PFSK-1 (cell line): ENCODE measurements around the gene KRI1.

Source experiments
- FOXP2 ChIP-seq: optimal IDR thresholded peaks from 2 replicates; pipeline ENCODE3; 2011; ENCODE audit warnings: borderline replicate concordance, control low read depth, inconsistent platforms; ENCODE audit not compliant: insufficient read depth; ENCODE audit errors: extremely low read length, extremely low read depth
- POLR2AphosphoS5 ChIP-seq: IDR thresholded peaks from 2 replicates; pipeline ENCODE4 v1.6.1; 2012; ENCODE audit warnings: low read depth, mild to moderate bottlenecking, control low read depth, low read length, moderate library complexity
- SIN3A ChIP-seq: IDR thresholded peaks from 2 replicates; pipeline ENCODE4 v1.6.1; 2012; ENCODE audit warnings: mild to moderate bottlenecking, low read length, moderate library complexity, borderline replicate concordance; ENCODE audit not compliant: insufficient read depth
- TAF1 ChIP-seq: IDR thresholded peaks from 2 replicates; pipeline ENCODE4 v1.6.1; 2012; ENCODE audit warnings: low read length, control low read depth, borderline replicate concordance; ENCODE audit not compliant: insufficient read depth
- TF ChIP-seq, protein P1 (sequence below), 2 experiments: IDR thresholded peaks; 2 replicates each; pipeline versions ENCODE4 v1.6.1 to v1.8.0; 2011 to 2012; ENCODE audit warnings: low read depth in 2 of 2, low read length in 2 of 2, control low read depth in 1 of 2, inconsistent platforms in 1 of 2, mild to moderate bottlenecking in 1 of 2, moderate library complexity in 1 of 2; ENCODE audit not compliant: insufficient read depth in 1 of 2

Gene KRI1

DNA sequence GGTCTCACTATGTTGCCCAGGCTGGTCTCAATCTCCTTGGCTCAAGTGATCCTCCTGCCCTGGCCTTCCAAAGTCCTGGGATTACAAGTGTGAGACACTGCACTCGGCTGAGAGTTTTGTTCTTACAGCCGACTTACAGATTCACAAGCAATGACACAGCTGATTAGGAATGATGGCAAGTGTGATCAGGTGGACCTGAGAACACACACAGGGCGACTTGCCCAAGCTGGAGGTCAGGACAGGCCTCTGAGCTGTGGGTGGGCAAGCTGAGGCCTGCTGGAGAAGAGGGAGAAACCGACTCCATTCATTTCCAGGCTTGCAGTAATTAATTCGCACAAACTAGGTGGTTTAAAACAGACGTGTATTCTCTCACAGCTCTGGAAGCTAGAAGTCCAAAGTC lies 30.2 kb downstream of the KRI1 start:
- no peak for TF ChIP-seq FOXP2
- TF ChIP-seq, protein P1, sequence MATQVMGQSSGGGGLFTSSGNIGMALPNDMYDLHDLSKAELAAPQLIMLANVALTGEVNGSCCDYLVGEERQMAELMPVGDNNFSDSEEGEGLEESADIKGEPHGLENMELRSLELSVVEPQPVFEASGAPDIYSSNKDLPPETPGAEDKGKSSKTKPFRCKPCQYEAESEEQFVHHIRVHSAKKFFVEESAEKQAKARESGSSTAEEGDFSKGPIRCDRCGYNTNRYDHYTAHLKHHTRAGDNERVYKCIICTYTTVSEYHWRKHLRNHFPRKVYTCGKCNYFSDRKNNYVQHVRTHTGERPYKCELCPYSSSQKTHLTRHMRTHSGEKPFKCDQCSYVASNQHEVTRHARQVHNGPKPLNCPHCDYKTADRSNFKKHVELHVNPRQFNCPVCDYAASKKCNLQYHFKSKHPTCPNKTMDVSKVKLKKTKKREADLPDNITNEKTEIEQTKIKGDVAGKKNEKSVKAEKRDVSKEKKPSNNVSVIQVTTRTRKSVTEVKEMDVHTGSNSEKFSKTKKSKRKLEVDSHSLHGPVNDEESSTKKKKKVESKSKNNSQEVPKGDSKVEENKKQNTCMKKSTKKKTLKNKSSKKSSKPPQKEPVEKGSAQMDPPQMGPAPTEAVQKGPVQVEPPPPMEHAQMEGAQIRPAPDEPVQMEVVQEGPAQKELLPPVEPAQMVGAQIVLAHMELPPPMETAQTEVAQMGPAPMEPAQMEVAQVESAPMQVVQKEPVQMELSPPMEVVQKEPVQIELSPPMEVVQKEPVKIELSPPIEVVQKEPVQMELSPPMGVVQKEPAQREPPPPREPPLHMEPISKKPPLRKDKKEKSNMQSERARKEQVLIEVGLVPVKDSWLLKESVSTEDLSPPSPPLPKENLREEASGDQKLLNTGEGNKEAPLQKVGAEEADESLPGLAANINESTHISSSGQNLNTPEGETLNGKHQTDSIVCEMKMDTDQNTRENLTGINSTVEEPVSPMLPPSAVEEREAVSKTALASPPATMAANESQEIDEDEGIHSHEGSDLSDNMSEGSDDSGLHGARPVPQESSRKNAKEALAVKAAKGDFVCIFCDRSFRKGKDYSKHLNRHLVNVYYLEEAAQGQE (IDR thresholded peaks at IDR 0.05; ENCODE audit: insufficient read depth in 1 of 2, low read depth in 2 of 2, low read length in 2 of 2): no peak
- TF ChIP-seq TAF1: no peak
- TF ChIP-seq POLR2AphosphoS5: no peak
- no peak for TF ChIP-seq SIN3A

DNA sequence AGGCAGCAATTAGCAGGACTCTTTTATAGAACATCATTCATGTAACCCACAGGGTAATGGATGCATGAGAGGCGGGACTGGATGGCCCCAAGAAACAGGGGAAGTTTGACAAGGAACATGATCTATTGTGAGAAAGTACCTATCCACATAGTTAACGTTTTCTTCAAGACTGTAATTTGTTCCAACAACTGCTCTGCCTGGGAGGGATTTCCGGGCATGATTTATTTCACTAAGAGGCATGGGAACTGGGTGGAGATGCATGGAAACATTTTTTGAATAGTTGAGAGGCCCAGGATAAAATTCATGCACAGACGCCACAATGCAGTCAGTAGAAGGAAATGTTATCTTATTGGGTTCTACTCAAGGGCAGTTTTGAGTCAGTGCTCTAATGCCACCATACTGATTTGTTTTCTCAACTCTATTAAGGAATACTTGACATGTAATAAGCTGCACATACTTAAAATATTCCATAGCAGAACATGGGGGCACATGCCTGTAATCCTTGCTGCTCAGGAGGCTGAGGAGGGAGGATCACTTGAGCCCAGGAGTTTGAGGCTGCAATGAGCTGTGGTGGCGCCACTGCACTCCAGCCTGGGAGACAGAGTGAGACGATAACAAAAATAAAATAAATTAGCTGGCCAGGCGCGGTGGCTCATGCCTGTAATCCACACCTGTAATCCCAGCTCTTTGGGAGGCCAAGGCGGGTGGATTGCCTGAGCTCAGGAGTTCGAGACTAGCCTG lies 32.0 kb downstream of the KRI1 start:
- no peak for TF ChIP-seq SIN3A

DNA sequence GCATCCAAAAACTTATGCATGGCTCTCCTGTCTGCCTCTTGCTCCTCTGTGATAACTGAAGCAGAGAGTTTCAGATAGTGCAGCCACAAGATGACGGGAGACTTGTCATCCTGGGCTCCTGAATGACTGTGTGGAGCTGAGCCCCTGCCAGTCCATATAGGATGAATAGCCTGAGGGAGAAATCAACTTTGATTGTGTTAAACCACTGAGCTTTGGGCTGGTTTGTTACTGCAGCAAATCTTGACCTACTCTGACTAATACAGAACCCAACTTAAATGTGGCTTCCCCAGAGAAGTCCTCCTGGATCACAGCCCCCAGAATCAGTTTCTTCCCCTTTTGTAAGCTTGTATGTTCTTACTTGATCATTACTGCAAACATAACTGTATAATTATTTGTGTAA lies 33.4 kb downstream of the KRI1 start:
- TF ChIP-seq SIN3A (no peak), POLR2AphosphoS5 (no peak), FOXP2 (no peak), TAF1 (no peak)
- TF ChIP-seq, protein P1 (IDR thresholded peaks at IDR 0.05; ENCODE audit: insufficient read depth in 1 of 2, low read depth in 2 of 2, low read length in 2 of 2): no peak

DNA sequence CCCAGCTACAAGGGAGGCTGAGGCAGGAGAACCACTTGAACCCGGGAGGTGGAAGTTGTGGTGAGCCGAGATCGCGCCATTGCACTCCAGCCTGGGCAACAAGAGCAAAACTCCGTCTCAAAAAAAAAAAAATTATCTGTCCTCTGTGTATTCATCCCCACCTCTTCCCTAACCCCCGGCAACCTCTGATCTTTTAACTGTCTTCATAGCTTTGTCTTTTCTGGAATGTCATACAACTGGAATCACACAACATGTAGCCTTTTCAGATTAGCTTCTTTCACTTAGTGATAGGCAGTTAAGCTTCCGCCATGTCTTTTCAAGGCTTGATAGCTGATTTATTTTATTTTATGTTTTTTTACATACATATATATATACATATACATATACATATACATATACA lies 40.2 kb downstream of the KRI1 start:
- TF ChIP-seq POLR2AphosphoS5: no peak
- TF ChIP-seq SIN3A: no peak
- TF ChIP-seq, protein P1 (IDR thresholded peaks at IDR 0.05; ENCODE audit: insufficient read depth in 1 of 2, low read depth in 2 of 2, low read length in 2 of 2): no peak
- no peak for TF ChIP-seq TAF1
- no peak for TF ChIP-seq FOXP2

DNA sequence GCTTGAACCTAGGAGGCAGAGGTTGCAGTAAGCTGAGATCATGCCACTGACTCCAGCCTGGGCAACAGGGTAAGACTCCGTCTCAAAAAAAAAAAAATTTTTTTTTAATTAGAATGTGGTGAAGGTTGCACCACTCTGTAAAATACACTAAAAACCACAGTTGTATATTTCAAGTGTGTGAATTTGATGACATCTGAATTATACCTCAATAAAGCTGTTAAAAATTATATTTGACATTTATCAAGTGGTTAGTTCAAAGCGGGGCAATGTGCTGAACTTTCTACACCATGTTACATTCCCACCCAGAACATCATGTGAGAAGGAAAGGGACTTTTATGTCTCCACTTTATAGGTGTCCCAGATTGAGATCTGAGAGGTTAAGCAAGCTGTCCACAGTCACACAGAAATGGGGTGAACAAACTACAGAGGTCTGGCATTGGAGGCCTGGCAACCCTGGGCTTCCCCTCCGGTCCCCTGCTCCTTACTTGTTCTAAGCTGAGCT lies 42.6 kb downstream of the KRI1 start:
- TF ChIP-seq SIN3A (no peak), TAF1 (no peak), POLR2AphosphoS5 (no peak), FOXP2 (no peak)
- TF ChIP-seq, protein P1 (IDR thresholded peaks at IDR 0.05; ENCODE audit: insufficient read depth in 1 of 2, low read depth in 2 of 2, low read length in 2 of 2): no peak
